ENCODE results near the gene RCBTB2.

DNA sequence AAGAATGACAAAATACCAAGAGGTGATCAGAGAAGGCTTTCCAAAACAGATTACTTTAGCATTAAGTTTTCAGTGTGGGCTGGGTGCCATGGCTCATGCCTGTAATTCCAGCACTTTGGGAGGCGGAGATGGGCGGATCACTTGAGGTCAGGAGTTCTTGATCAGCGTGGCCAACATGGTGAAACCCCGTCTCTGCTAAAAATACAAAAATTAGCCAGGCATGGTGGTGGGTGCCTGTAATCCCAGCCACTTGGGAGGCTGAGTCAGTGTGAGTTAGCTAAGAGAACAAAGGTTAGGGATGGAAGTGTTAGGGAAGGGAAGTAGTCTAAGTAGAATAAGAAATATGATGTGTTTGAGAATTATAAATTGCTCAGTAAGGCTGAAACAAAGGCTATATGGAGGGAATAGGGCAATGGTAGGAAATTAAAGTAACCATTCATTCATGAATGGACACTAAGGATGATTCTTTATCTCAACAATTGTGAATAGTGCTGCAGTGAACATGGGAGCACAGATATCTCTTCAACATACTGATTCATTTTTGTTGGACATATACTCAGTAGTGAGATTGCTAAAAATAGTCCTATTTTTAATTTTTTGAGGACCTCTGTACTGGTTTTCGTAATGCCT is 3.9 kb upstream of the RCBTB2 start:
- TF ChIP-seq, protein P1, sequence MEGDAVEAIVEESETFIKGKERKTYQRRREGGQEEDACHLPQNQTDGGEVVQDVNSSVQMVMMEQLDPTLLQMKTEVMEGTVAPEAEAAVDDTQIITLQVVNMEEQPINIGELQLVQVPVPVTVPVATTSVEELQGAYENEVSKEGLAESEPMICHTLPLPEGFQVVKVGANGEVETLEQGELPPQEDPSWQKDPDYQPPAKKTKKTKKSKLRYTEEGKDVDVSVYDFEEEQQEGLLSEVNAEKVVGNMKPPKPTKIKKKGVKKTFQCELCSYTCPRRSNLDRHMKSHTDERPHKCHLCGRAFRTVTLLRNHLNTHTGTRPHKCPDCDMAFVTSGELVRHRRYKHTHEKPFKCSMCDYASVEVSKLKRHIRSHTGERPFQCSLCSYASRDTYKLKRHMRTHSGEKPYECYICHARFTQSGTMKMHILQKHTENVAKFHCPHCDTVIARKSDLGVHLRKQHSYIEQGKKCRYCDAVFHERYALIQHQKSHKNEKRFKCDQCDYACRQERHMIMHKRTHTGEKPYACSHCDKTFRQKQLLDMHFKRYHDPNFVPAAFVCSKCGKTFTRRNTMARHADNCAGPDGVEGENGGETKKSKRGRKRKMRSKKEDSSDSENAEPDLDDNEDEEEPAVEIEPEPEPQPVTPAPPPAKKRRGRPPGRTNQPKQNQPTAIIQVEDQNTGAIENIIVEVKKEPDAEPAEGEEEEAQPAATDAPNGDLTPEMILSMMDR (IDR thresholded peaks at IDR 0.05 in 4 of 5, conservative IDR thresholded peaks at IDR 0.05 in 1 of 5), result no peak
- no peak for TF ChIP-seq POLR2A (IDR thresholded peaks at IDR 0.05)

Data from gastrocnemius medialis (tissue), 4 donors.